Small intestine (tissue), 7 donors: ENCODE data around the gene FAM13A. TPM values are rescaled to one million over a fixed set of nuclear protein-coding genes. Genes with fewer than 3 reads are reported as not detected.

Experiments used
- DNase-seq, 2 donors: peaks; one replicate each; pipeline versions ENCODE4 v3.0.0 to v3.0.0-alpha.2; 2013
- FAIRE-seq: peaks from 2 replicates; lab custom pipeline; 2012; peaks lifted over from hg19 to GRCh38; lab: Jason Lieb, UNC
- H3K27ac ChIP-seq, 3 donors: one replicate each; pipeline ENCODE4 v1.5.1; 2013; ENCODE audit warnings: low read length in 2 of 3, mild to moderate bottlenecking in 2 of 3, control low read depth in 1 of 3, inconsistent platforms in 1 of 3, low read depth in 1 of 3, moderate library complexity in 1 of 3
- H3K27me3 ChIP-seq, 3 donors: one replicate each; pipeline ENCODE4 v1.6.1; 2013; ENCODE audit warnings: low read length in 3 of 3, inconsistent platforms in 1 of 3; ENCODE audit not compliant: control insufficient read depth in 3 of 3, insufficient read depth in 3 of 3
- H3K36me3 ChIP-seq, 3 donors: one replicate each; pipeline ENCODE4 v1.6.1; 2013; ENCODE audit warnings: low read length in 3 of 3, inconsistent platforms in 1 of 3, low read depth in 1 of 3, mild to moderate bottlenecking in 1 of 3, moderate library complexity in 1 of 3; ENCODE audit not compliant: control insufficient read depth in 3 of 3, insufficient read depth in 2 of 3
- H3K4me1 ChIP-seq, 3 donors: one replicate each; pipeline ENCODE4 v1.6.1; 2013; ENCODE audit warnings: low read length in 2 of 3, inconsistent platforms in 1 of 3, low read depth in 1 of 3, mild to moderate bottlenecking in 1 of 3, moderate library complexity in 1 of 3; ENCODE audit not compliant: control insufficient read depth in 3 of 3, insufficient read depth in 2 of 3
- H3K4me3 ChIP-seq, 3 donors: one replicate each; pipeline ENCODE4 v1.5.1; 2013; ENCODE audit warnings: low read length in 3 of 3, control low read depth in 1 of 3, inconsistent platforms in 1 of 3, low read depth in 1 of 3, mild to moderate bottlenecking in 1 of 3, moderate library complexity in 1 of 3
- H3K9me3 ChIP-seq, 2 donors: one replicate each; pipeline ENCODE4 v1.6.1; 2013; ENCODE audit warnings: low read depth in 1 of 2, low read length in 1 of 2; ENCODE audit not compliant: control insufficient read depth in 2 of 2, insufficient read depth in 1 of 2
- WGBS, 3 donors: extraction: QIAGEN DNeasy Blood & Tissue Kit; methylation state at CpG; one replicate each; pipeline ENCODE4 v1.1.7; 2013; 5-methylcytosine and 5-hydroxymethylcytosine counted together
- polyA plus RNA-seq, 4 donors: library from polyadenylated mRNA; stranded (reverse) in 3 of 4; unstranded in 1 of 4; fragments of 200-250 nt in 3 of 4; fragments of 120-200 nt in 1 of 4; gene quantifications; one replicate each; pipeline versions ENCODE4 v1.2.1 to v1.2.3, GENCODE V29; 2013
- donor health status: healthy with polysubstance abuse.
- donor health status: control.
- donor health status: control.
- donor health status: Bipolar disorder and iron deficiency.
- donor health status: healthy.

Gene FAM13A
- polyA plus RNA-seq, 4 donors = 11.2 to 81.0 (median 58.4) TPM

GRCh38 chr4:88724406-88724805, 332.6 kb downstream of the FAM13A start:
- WGBS, 3 donors = 87 to 97% (median 97%) methylated on average over 2 of the region's 2 CpGs
- FAIRE-seq = no peak
- Histone ChIP-seq H3K36me3 (peaks cover 7 to 57% (median 20%) of the 10 kb centered on the region in 3 donors), H3K9me3 (no peaks in the 10 kb centered on the region), H3K27me3 (no peaks in the 10 kb centered on the region), H3K4me1 (no peaks in the 10 kb centered on the region), H3K27ac (no peak overlapping the region), H3K4me3 (no peak overlapping the region)
- no peak for DNase-seq

- Histone ChIP-seq H3K4me3 (no peak overlapping the region), H3K36me3 (peaks cover 5 to 48% (median 17%) of the 10 kb centered on the region in 3 donors), H3K9me3 (peaks cover 0 to 11% of the 10 kb centered on the region in 2 donors), H3K4me1 (no peaks in the 10 kb centered on the region), H3K27me3 (no peaks in the 10 kb centered on the region), H3K27ac (no peak overlapping the region)
- 82 to 96% (median 93%) methylated on average over 2 of the region's 2 CpGs for WGBS, 3 donors
- FAIRE-seq (no peak), DNase-seq (no peak)
Measured at GRCh38 chr4:88722828-88723227, 334.2 kb downstream of the FAM13A start.

GRCh38 chr4:88722276-88722780, 334.7 kb downstream of the FAM13A start:
- H3K27ac ChIP-seq = no peak overlapping the region
- DNase-seq = no peak
- peaks cover 0 to 13% of the 10 kb centered on the region in 2 donors for H3K9me3 ChIP-seq
- 90 to 95% (median 94%) methylated on average over 10 of the region's 10 CpGs for WGBS, 3 donors
- FAIRE-seq = no peak
- H3K27me3 ChIP-seq = no peaks in the 10 kb centered on the region
- H3K4me3 ChIP-seq = no peak overlapping the region
- no peaks in the 10 kb centered on the region for H3K4me1 ChIP-seq
- H3K36me3 ChIP-seq = peaks cover 5 to 43% (median 15%) of the 10 kb centered on the region in 3 donors

DNA sequence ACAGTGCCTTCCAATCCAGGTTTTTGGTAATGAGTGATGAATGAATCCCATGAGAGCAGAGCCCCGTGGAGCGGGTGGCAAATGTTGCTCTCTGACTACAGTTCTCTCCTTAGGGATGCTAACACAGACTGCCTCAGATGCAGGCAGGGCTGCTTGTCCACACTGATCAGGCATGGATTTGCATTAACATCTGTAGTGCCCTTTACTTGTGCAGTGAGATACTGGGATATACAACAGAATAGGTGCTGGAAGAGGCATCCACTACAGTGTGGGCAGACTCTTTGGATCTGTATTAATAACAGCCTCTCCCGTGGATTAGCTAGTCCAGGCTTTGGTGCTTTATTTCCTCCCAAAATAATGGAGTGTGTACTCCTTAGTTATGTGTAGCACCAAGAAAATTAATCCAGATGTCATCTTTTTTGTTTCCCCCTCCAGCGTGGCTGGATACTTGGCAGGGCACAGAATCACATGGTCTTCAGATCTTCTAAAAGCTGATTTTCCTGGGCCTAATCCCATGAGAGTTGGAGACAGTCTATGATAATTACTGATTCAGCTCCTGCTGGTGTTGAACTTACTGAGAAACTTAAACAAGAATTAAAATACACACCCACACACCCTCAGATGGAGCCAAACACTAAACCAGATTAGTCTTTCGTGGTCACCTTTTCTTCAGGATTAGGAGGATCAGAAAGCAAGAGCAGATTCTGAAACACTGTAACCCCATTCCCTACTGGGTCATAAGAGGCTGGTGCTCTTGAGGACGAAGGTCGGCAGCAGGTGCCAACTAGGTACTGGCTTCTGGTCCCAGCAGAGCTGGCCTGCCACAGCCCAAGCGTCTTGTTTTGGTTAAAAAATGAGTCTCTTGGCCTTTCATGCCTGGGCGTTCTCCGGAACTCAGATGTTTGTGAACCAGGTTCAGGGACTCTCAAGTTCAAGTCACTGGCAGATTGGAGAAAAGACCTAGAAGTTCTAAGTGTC, 336.2 kb downstream of the FAM13A start:
- 84 to 94% (median 94%) methylated on average over 10 of the region's 10 CpGs for WGBS, 3 donors
- no peak overlapping the region for H3K4me3 ChIP-seq
- no peak for DNase-seq
- H3K27me3 ChIP-seq = no peaks in the 10 kb centered on the region
- peaks cover 0 to 19% of the 10 kb centered on the region in 2 donors for H3K9me3 ChIP-seq
- H3K4me1 ChIP-seq = no peaks in the 10 kb centered on the region
- FAIRE-seq = no peak
- no peak overlapping the region for H3K27ac ChIP-seq
- peaks cover 5 to 37% (median 15%) of the 10 kb centered on the region in 3 donors for H3K36me3 ChIP-seq

- peaks cover 0 to 22% of the 10 kb centered on the region in 2 donors for H3K9me3 ChIP-seq
- WGBS, 3 donors = 91 to 100% (median 96%) methylated on average over 1 of the region's 1 CpG
- H3K4me1 ChIP-seq = no peaks in the 10 kb centered on the region
- no peak for FAIRE-seq
- peaks cover 5 to 31% (median 15%) of the 10 kb centered on the region in 3 donors for H3K36me3 ChIP-seq
- H3K4me3 ChIP-seq = no peak overlapping the region
- H3K27ac ChIP-seq = no peak overlapping the region
- H3K27me3 ChIP-seq = no peaks in the 10 kb centered on the region
- no peak for DNase-seq
Measured at GRCh38 chr4:88719381-88719780, 337.6 kb downstream of the FAM13A start.

DNA sequence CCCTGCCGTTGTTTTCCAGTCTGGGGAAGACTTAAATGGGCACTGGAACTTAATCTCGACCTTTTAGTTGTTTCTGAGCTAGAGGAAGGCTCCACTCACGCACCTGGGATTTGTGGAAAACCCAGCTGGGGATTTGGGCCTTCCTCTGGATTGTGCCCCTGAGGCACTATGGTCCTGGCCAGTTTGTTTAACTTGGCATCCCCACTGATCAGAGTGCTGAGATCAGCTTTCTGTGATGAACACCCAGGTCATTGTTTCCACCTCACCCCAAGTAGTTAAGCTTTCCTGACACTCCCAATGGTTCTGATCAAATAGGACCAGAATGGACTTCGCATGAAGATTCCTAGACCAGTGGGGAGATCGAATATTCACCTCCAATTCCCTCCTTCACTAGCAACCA, 338.9 kb downstream of the FAM13A start:
- Histone ChIP-seq H3K4me1 (no peaks in the 10 kb centered on the region), H3K4me3 (no peak overlapping the region), H3K36me3 (peaks cover 5 to 23% (median 15%) of the 10 kb centered on the region in 3 donors), H3K9me3 (peaks cover 0 to 22% of the 10 kb centered on the region in 2 donors), H3K27ac (no peak overlapping the region), H3K27me3 (no peaks in the 10 kb centered on the region)
- no peak for FAIRE-seq
- 94 to 96% (median 95%) methylated on average over 5 of the region's 5 CpGs for WGBS, 3 donors
- no peak for DNase-seq

DNA sequence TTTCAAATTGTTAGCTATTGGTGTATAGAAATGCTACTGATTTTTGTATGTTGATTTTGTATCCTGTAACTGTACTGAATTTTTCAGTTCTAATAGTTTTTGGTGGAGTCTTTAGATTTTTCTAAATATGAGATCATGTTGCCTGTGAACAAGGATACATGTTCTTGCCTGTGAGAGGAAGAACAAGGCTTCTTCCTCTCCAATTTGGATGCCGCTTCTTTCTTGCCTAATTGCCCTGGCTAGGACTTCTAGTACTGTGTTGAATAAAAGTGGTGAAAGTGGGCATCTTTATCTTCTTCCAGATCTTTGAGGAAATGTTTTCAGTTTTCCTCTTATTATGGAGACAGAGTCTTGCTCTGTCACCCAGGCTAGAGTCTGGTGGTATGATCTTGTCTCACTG, 343.2 kb downstream of the FAM13A start:
- Histone ChIP-seq H3K36me3 (peaks cover 4 to 11% (median 4%) of the 10 kb centered on the region in 3 donors), H3K27ac (no peak overlapping the region), H3K27me3 (no peaks in the 10 kb centered on the region), H3K9me3 (peaks cover 0 to 22% of the 10 kb centered on the region in 2 donors), H3K4me1 (no peaks in the 10 kb centered on the region), H3K4me3 (no peak overlapping the region)
- DNase-seq (no peak), FAIRE-seq (no peak)
- 89 to 100% (median 95%) methylated on average over 1 of the region's 1 CpG for WGBS, 3 donors

- 85 to 94% (median 93%) methylated on average over 1 of the region's 1 CpG for WGBS, 3 donors
Measured at GRCh38 chr4:88709989-88710388, 347.0 kb downstream of the FAM13A start.

More at GRCh38 chr4:88709989-88710388, 347.0 kb downstream of the FAM13A start:
- H3K36me3 ChIP-seq = peaks cover 2 to 4% (median 3%) of the 10 kb centered on the region in 3 donors
- H3K4me1 ChIP-seq = no peaks in the 10 kb centered on the region
- DNase-seq (no peak), FAIRE-seq (no peak)
- H3K4me3 ChIP-seq = no peak overlapping the region
- no peak overlapping the region for H3K27ac ChIP-seq
- no peaks in the 10 kb centered on the region for H3K27me3 ChIP-seq
- H3K9me3 ChIP-seq = peaks cover 0 to 2% of the 10 kb centered on the region in 2 donors
